IMR-90 (cell line): ENCODE results near the gene PCK2. TPM values are rescaled to one million over a fixed set of nuclear protein-coding genes. Genes with fewer than 3 reads are reported as not detected.

Source experiments
- ATAC-seq: fragments of 200-7000 bp; cut with Tn5 transposase; 2 replicates; pipeline ENCODE4 v1.9.1; 2020; ENCODE audit warnings: low read depth, mild to moderate bottlenecking, moderate library complexity
- BruUV-seq: library from RNA; stranded (reverse); fragments of 400-500 nt; replicated peaks from 2 replicates; lab custom pipeline; 2021; lab: Mats Ljungman, UMichigan
- CTCF ChIA-PET: fragments of 300-600 bp; formaldehyde crosslinking; extraction: SDS; loops from one replicate; lab custom pipeline; 2021; ENCODE audit warnings: antibody characterized with exemption; lab: Yijun Ruan, JAX
- POLR2A ChIA-PET: fragments of 300-600 bp; sonication (Branson Sonifier 250); formaldehyde crosslinking; loops from one replicate; lab custom pipeline; 2022; ENCODE audit warnings: antibody characterized with exemption; ENCODE audit not compliant: unreplicated experiment; lab: Charles Lee
- DNase-seq: peaks from one replicate; pipeline ENCODE4 v3.0.0; 2013
- H2AFZ ChIP-seq: replicated peaks from 2 replicates; pipeline ENCODE3; 2013; ENCODE audit warnings: low read length, mild to moderate bottlenecking; ENCODE audit not compliant: poor library complexity
- H2AK5ac ChIP-seq: 2 replicates; pipeline ENCODE4 v1.6.1; 2013; ENCODE audit warnings: low read depth, low read length, inconsistent platforms
- H2AK9ac ChIP-seq: replicated peaks from 2 replicates; pipeline ENCODE3; 2013; ENCODE audit warnings: mild to moderate bottlenecking, low read depth, low read length, moderate library complexity; ENCODE audit not compliant: poor library complexity
- H2BK120ac ChIP-seq: 2 replicates; pipeline ENCODE4 v1.6.1; 2013; ENCODE audit warnings: low read depth, low read length, inconsistent platforms
- H2BK15ac ChIP-seq: 3 replicates; pipeline ENCODE4 v1.6.1; 2013; ENCODE audit warnings: low read depth, low read length, inconsistent platforms
- H2BK20ac ChIP-seq: 2 replicates; pipeline ENCODE4 v1.6.1; 2013; ENCODE audit warnings: low read depth, mild to moderate bottlenecking, inconsistent platforms, low read length, moderate library complexity
- H2BK5ac ChIP-seq: 2 replicates; pipeline ENCODE4 v1.6.1; 2013; ENCODE audit warnings: mild to moderate bottlenecking, low read depth, low read length, inconsistent platforms; ENCODE audit not compliant: poor library complexity, severe bottlenecking
- H3K14ac ChIP-seq: replicated peaks from 2 replicates; pipeline ENCODE4 v1.6.1; 2013; ENCODE audit warnings: low read depth, low read length, inconsistent platforms
- H3K18ac ChIP-seq: 2 replicates; pipeline ENCODE4 v1.6.1; 2013; ENCODE audit warnings: low read depth, low read length, control low read depth
- H3K23ac ChIP-seq: 2 replicates; pipeline ENCODE4 v1.6.1; 2013; ENCODE audit warnings: low read depth, low read length, inconsistent platforms
- H3K27ac ChIP-seq: 2 replicates; pipeline ENCODE4 v1.5.1; 2013; ENCODE audit warnings: mild to moderate bottlenecking, control low read depth, low read length; ENCODE audit not compliant: insufficient read depth
- H3K27me3 ChIP-seq: 2 replicates; pipeline ENCODE4 v1.6.1; 2013; ENCODE audit warnings: low read length; ENCODE audit not compliant: control insufficient read depth, insufficient read depth
- H3K36me3 ChIP-seq: 2 replicates; pipeline ENCODE4 v1.6.1; 2013; ENCODE audit warnings: low read length, mixed read lengths; ENCODE audit not compliant: control insufficient read depth, insufficient read depth
- H3K4ac ChIP-seq: 2 replicates; pipeline ENCODE4 v1.6.1; 2013; ENCODE audit warnings: low read depth, low read length, inconsistent platforms
- H3K4me1 ChIP-seq: 2 replicates; pipeline ENCODE4 v1.6.1; 2013; ENCODE audit warnings: low read length, mixed read lengths; ENCODE audit not compliant: control insufficient read depth, insufficient read depth
- H3K4me2 ChIP-seq: 2 replicates; pipeline ENCODE4 v1.6.1; 2013; ENCODE audit warnings: low read depth, mild to moderate bottlenecking, control low read depth, low read length, moderate library complexity
- H3K4me3 ChIP-seq: 2 replicates; pipeline ENCODE4 v1.5.1; 2013; ENCODE audit warnings: low read depth, mild to moderate bottlenecking, control low read depth, low read length, moderate library complexity; ENCODE audit not compliant: insufficient read depth
- H3K56ac ChIP-seq: 2 replicates; pipeline ENCODE4 v1.6.1; 2013; ENCODE audit warnings: low read length, inconsistent platforms; ENCODE audit not compliant: insufficient read depth; ENCODE audit errors: extremely low read depth
- H3K79me1 ChIP-seq, 2 experiments: 2 replicates each; pipeline ENCODE4 v1.6.1; 2013; ENCODE audit warnings: low read length in 2 of 2, inconsistent platforms in 1 of 2, low read depth in 1 of 2
- H3K9ac ChIP-seq: 2 replicates; pipeline ENCODE4 v1.6.1; 2013; ENCODE audit warnings: low read depth, low read length, control low read depth
- H3K9me1 ChIP-seq: 2 replicates; pipeline ENCODE4 v1.6.1; 2013; ENCODE audit warnings: low read length, inconsistent platforms; ENCODE audit not compliant: insufficient read depth
- H3K9me3 ChIP-seq: 2 replicates; pipeline ENCODE4 v1.6.1; 2013; ENCODE audit warnings: low read length; ENCODE audit not compliant: control insufficient read depth, insufficient read depth
- H4K20me1 ChIP-seq: 2 replicates; pipeline ENCODE4 v1.6.1; 2013; ENCODE audit warnings: low read length, inconsistent platforms; ENCODE audit not compliant: insufficient read depth
- H4K5ac ChIP-seq: 2 replicates; pipeline ENCODE4 v1.6.1; 2013; ENCODE audit warnings: mild to moderate bottlenecking, low read depth, low read length, control low read depth
- H4K8ac ChIP-seq, 2 experiments: 2 replicates each; pipeline ENCODE4 v1.6.1; 2013; ENCODE audit warnings: low read depth in 2 of 2, low read length in 2 of 2, control low read depth in 1 of 2, inconsistent platforms in 1 of 2
- H4K91ac ChIP-seq: 2 replicates; pipeline ENCODE4 v1.6.1; 2013; ENCODE audit warnings: low read depth, low read length, inconsistent platforms; ENCODE audit not compliant: insufficient read depth
- CEBPB ChIP-seq: IDR thresholded peaks from 2 replicates; pipeline ENCODE4 v1.6.1; 2012; ENCODE audit warnings: low read depth, low read length, improper control_type of control experiment
- CHD1 ChIP-seq: IDR thresholded peaks from 2 replicates; pipeline ENCODE4 v1.6.1; 2012; ENCODE audit warnings: low read depth, low read length, improper control_type of control experiment
- MAFK ChIP-seq: IDR thresholded peaks from 2 replicates; pipeline ENCODE4 v1.6.1; 2012; ENCODE audit warnings: low read depth, low read length, improper control_type of control experiment
- MXI1 ChIP-seq: IDR thresholded peaks from 2 replicates; pipeline ENCODE4 v1.6.1; 2012; ENCODE audit warnings: low read depth, mild to moderate bottlenecking, low read length, moderate library complexity, borderline replicate concordance
- NFE2L2 ChIP-seq: fragments of 150-350 bp; IDR thresholded peaks from 2 replicates; pipeline ENCODE4 v1.6.1; 2016; ENCODE audit warnings: low read depth, mild to moderate bottlenecking, low read length
- RAD21 ChIP-seq: IDR thresholded peaks from 2 replicates; pipeline ENCODE4 v1.6.1; 2012; ENCODE audit warnings: low read length, improper control_type of control experiment
- RCOR1 ChIP-seq: IDR thresholded peaks from 2 replicates; pipeline ENCODE4 v1.6.1; 2012; ENCODE audit warnings: mild to moderate bottlenecking, low read length, improper control_type of control experiment; ENCODE audit not compliant: insufficient replicate concordance
- RFX5 ChIP-seq: IDR thresholded peaks from 2 replicates; pipeline ENCODE4 v1.8.0; 2012; ENCODE audit warnings: low read depth, mild to moderate bottlenecking, low read length, moderate library complexity
- SMC3 ChIP-seq: fragments of 150-350 bp; IDR thresholded peaks from 2 replicates; pipeline ENCODE4 v1.6.1; 2016; ENCODE audit warnings: low read depth, mild to moderate bottlenecking, antibody characterized with exemption, low read length, moderate library complexity
- WGBS, 2 experiments: methylation state at CpG; one replicate each; pipeline versions ENCODE4 v1.1.5 to v1.1.7; 2013; ENCODE audit warnings: missing lambda C conversion rate in 2 of 2; ENCODE audit not compliant: insufficient read length in 1 of 2; ENCODE audit errors: extremely low coverage in 2 of 2; 5-methylcytosine and 5-hydroxymethylcytosine counted together
- dilution Hi-C: fragments of 300-500 bp; cut with HindIII; formaldehyde crosslinking; loops from one replicate; pipeline ENCODE4 v1.14.3; 2018; ENCODE audit warnings: low sequenced_read_pairs; ENCODE audit not compliant: unreplicated experiment
- in situ Hi-C: fragments of 300-500 bp; cut with MboI; formaldehyde crosslinking; loops from 3 replicates; pipeline ENCODE4 v1.14.3; 2019; ENCODE audit warnings: low sequenced_read_pairs, inconsistent platforms, mixed read lengths
- intact Hi-C: fragments of 100-400 bp; cut with micrococcal nuclease; formaldehyde crosslinking; loops from 2 replicates; pipeline ENCODE4 v1.10.0; 2022
- polyA plus RNA-seq, 3 experiments: library from polyadenylated mRNA; depleted of rRNA; stranded (reverse); fragments of >200 nt; gene quantifications; 2 replicates each; pipeline ENCODE4 v1.2.3, GENCODE V29; 2012; ENCODE audit warnings: low replicate concordance in 1 of 3
- total RNA-seq: library from RNA; depleted of rRNA; stranded (reverse); fragments of >200 nt; gene quantifications from 2 replicates; pipeline ENCODE4 v1.2.3, GENCODE V29; 2012
- TF ChIP-seq, protein P1 (sequence below): conservative IDR thresholded peaks from 2 replicates; pipeline ENCODE4 v1.5.1; 2012; ENCODE audit warnings: mild to moderate bottlenecking, low read depth, low read length, improper control_type of control experiment
- TF ChIP-seq, protein P2 (sequence below): fragments of 150-350 bp; IDR thresholded peaks from 2 replicates; pipeline ENCODE4 v1.6.1; 2017; ENCODE audit warnings: mild to moderate bottlenecking, antibody characterized with exemption, low read length, low read depth
- TF ChIP-seq, protein P3 (sequence below): fragments of 150-350 bp; IDR thresholded peaks from 2 replicates; pipeline ENCODE4 v1.6.1; 2016; ENCODE audit warnings: low read depth, mild to moderate bottlenecking, low read length, moderate library complexity, borderline replicate concordance

The PCK2 gene
- total and polyA plus RNA-seq, 2 of the 4 experiments (the other 2 are of a cell fraction), result 13.4 to 29.4 TPM

DNA sequence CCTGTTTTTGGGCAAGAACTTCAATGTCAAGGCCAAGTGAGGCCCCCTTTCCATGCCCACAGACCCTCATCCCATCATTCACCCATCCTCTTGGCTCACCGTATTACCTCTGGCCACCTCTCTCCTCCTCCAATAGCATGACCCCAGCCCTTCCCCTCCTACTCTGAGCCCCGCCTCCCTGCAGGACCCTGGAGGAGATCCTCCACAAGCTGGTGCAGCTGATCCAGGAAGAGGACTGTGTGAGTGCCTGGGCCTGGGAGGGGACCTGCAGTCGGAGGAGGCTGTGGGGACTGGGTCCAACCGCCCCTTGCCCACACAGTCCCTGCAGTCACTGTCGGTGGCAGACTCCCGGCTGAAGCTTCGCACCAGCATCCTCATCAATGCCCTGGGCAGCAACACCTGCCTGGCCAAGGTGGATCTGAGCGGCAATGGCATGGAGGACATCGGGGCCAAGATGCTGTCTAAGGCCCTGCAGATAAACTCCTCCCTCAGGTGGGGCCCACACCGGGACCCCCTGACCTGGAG lies 35.1 kb upstream of the PCK2 start:
- CTCF ChIA-PET, result interaction anchor here (0.7 to 2.7 kb wide), 6 partner anchors 18 to 54 kb away, joined by 4 to 41 read pairs (median 6); no protein-coding TSS in a partner anchor

More for the DNA sequence above, 35.1 kb upstream of the PCK2 start:
- no peaks in the 10 kb centered on the region for H3K9me1 ChIP-seq
- no peaks in the 10 kb centered on the region for H3K9me3 ChIP-seq
- H3K79me1 ChIP-seq, result no peaks in the 10 kb centered on the region
- no peak overlapping the region for H2BK5ac ChIP-seq
- H3K4ac ChIP-seq, result no peak overlapping the region
- in situ Hi-C loops (loop anchor here (5.0 kb wide), 1 partner anchor 33 kb away; the partner anchor contains the start of gene PCK2), intact Hi-C loops (loop anchor here (1.0 to 2.0 kb wide), 5 partner anchors 31 to 238 kb away; partner anchors contain the start of gene IRF9), dilution Hi-C loops (no loop called here)
- BruUV-seq, result no TSS peak
- H4K5ac ChIP-seq, result no peak overlapping the region
- H2BK120ac ChIP-seq, result no peak overlapping the region
- no peak overlapping the region for H2AK9ac ChIP-seq
- H4K91ac ChIP-seq, result no peak overlapping the region
- H3K4me1 ChIP-seq, result no peaks in the 10 kb centered on the region
- H2BK20ac ChIP-seq, result no peak overlapping the region
- H3K23ac ChIP-seq, result no peak overlapping the region
- no peak overlapping the region for H2AFZ ChIP-seq
- H3K27me3 ChIP-seq, result peaks cover 30% of the 10 kb centered on the region; the same call in 1 of the 2 replicates
- H3K9ac ChIP-seq, result no peak overlapping the region
- H3K18ac ChIP-seq, result no peak overlapping the region
- no peak for TF ChIP-seq RAD21
- TF ChIP-seq NFE2L2, result no peak
- TF ChIP-seq CHD1, result no peak
- no peak for TF ChIP-seq RFX5
- TF ChIP-seq, protein P1, sequence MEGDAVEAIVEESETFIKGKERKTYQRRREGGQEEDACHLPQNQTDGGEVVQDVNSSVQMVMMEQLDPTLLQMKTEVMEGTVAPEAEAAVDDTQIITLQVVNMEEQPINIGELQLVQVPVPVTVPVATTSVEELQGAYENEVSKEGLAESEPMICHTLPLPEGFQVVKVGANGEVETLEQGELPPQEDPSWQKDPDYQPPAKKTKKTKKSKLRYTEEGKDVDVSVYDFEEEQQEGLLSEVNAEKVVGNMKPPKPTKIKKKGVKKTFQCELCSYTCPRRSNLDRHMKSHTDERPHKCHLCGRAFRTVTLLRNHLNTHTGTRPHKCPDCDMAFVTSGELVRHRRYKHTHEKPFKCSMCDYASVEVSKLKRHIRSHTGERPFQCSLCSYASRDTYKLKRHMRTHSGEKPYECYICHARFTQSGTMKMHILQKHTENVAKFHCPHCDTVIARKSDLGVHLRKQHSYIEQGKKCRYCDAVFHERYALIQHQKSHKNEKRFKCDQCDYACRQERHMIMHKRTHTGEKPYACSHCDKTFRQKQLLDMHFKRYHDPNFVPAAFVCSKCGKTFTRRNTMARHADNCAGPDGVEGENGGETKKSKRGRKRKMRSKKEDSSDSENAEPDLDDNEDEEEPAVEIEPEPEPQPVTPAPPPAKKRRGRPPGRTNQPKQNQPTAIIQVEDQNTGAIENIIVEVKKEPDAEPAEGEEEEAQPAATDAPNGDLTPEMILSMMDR, result no peak
- no peak for TF ChIP-seq MAFK
- no peak for TF ChIP-seq CEBPB
- TF ChIP-seq RCOR1, result no peak
- no peak for TF ChIP-seq MXI1
- TF ChIP-seq, protein P2, sequence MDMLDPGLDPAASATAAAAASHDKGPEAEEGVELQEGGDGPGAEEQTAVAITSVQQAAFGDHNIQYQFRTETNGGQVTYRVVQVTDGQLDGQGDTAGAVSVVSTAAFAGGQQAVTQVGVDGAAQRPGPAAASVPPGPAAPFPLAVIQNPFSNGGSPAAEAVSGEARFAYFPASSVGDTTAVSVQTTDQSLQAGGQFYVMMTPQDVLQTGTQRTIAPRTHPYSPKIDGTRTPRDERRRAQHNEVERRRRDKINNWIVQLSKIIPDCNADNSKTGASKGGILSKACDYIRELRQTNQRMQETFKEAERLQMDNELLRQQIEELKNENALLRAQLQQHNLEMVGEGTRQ, result no peak
- no peak for TF ChIP-seq SMC3
- TF ChIP-seq, protein P3, sequence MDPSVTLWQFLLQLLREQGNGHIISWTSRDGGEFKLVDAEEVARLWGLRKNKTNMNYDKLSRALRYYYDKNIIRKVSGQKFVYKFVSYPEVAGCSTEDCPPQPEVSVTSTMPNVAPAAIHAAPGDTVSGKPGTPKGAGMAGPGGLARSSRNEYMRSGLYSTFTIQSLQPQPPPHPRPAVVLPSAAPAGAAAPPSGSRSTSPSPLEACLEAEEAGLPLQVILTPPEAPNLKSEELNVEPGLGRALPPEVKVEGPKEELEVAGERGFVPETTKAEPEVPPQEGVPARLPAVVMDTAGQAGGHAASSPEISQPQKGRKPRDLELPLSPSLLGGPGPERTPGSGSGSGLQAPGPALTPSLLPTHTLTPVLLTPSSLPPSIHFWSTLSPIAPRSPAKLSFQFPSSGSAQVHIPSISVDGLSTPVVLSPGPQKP, result no peak
- H4K20me1 ChIP-seq, result no peaks in the 10 kb centered on the region
- no peak overlapping the region for H3K4me2 ChIP-seq
- H3K4me3 ChIP-seq, result no peak overlapping the region
- no peak for ATAC-seq
- no peak overlapping the region for H3K27ac ChIP-seq
- DNase-seq, result no peak
- H2AK5ac ChIP-seq, result no peak overlapping the region
- H3K14ac ChIP-seq, result no peak overlapping the region
- H3K36me3 ChIP-seq, result no peaks in the 10 kb centered on the region
- WGBS, 2 experiments, result 100% methylated on average over 1 of the region's 10 CpGs; no CpG with 5 or more reads in 1 of the 2 experiments
- no peak overlapping the region for H2BK15ac ChIP-seq
- no peak overlapping the region for H3K56ac ChIP-seq
- POLR2A ChIA-PET, result no interaction called here
- H4K8ac ChIP-seq, result no peak overlapping the region
